GM12865 (cell line): ENCODE measurements around the gene NEDD4L.
A peak's percentile ranks its signal among the peaks of the same experiment; 100 is the strongest.

Experiments used
- DNase-seq: peaks from one replicate; pipeline ENCODE4 v3.0.0; 2010; ENCODE audit warnings: low read depth
- H3K4me3 ChIP-seq: 2 replicates; pipeline ENCODE4 v1.5.1; 2011; ENCODE audit warnings: mild to moderate bottlenecking, low read depth, low read length, control low read depth
- CTCF ChIP-seq: IDR thresholded peaks from 2 replicates; pipeline ENCODE4 v1.5.1; 2011; ENCODE audit warnings: low read length, control low read depth, low read depth, inconsistent platforms; ENCODE audit not compliant: insufficient read depth; ENCODE audit errors: missing control alignments

The NEDD4L gene

GRCh38 chr18:58177004-58177717, 133.1 kb downstream of the NEDD4L start:
- TF ChIP-seq CTCF = no peak
- H3K4me3 ChIP-seq = no peak overlapping the region
- no peak for DNase-seq

GRCh38 chr18:58177896-58178470, 134.0 kb downstream of the NEDD4L start:
- DNase-seq = no peak
- no peak for TF ChIP-seq CTCF
- no peak overlapping the region for H3K4me3 ChIP-seq

GRCh38 chr18:58178511-58178910, 134.5 kb downstream of the NEDD4L start:
- no peak for DNase-seq
- H3K4me3 ChIP-seq = no peak overlapping the region
- TF ChIP-seq CTCF = no peak

- DNase-seq = no peak
- TF ChIP-seq CTCF = no peak
- no peak overlapping the region for H3K4me3 ChIP-seq
These were observed 136.1 kb downstream of the NEDD4L start for GRCh38 chr18:58180172-58180571.

- peak; percentile 82 for TF ChIP-seq CTCF
- H3K4me3 ChIP-seq = no peak overlapping the region
- DNase-seq = peak; percentile 66
These were observed 136.8 kb downstream of the NEDD4L start for GRCh38 chr18:58180738-58181353.

- no peak overlapping the region for H3K4me3 ChIP-seq
- DNase-seq = no peak
- TF ChIP-seq CTCF = no peak
These were observed 138.0 kb downstream of the NEDD4L start for GRCh38 chr18:58181988-58182387.
